HepG2 (cell line): Measurements from ENCODE around the gene KDM2B. TPM values are rescaled to one million over a fixed set of nuclear protein-coding genes. Genes with fewer than 3 reads are reported as not detected.
A peak's percentile ranks its signal among the peaks of the same experiment; 100 is the strongest.

ENCODE experiments used
- ATAC-seq: fragments of 200-7000 bp; cut with Tn5 transposase; 3 replicates; pipeline ENCODE4 v1.9.1; 2020; ENCODE audit warnings: mild to moderate bottlenecking, moderate library complexity
- BruUV-seq: library from RNA; stranded (reverse); fragments of 400-500 nt; replicated peaks from 2 replicates; lab custom pipeline; 2021; lab: Mats Ljungman, UMichigan
- CTCF ChIA-PET: fragments of 300-600 bp; formaldehyde crosslinking; extraction: SDS; loops from one replicate; lab custom pipeline; 2021; ENCODE audit warnings: low total read pairs, inconsistent platforms, low intra/inter-chr PET ratio; lab: Yijun Ruan, JAX
- POLR2A ChIA-PET: fragments of 350-600 bp; sonication (Branson Sonifier 250); formaldehyde crosslinking; loops from one replicate; lab custom pipeline; 2020; ENCODE audit warnings: antibody characterized with exemption, inconsistent platforms; lab: Yijun Ruan, JAX
- DNase-seq: peaks from one replicate; pipeline ENCODE4 v3.0.0-alpha.2; 2015; ENCODE audit warnings: low spot score
- FAIRE-seq: peaks from 3 replicates; lab custom pipeline; 2011; peaks lifted over from hg19 to GRCh38; lab: Jason Lieb, UNC
- H2AFZ ChIP-seq: one replicate; pipeline ENCODE4 v1.6.1; 2011; ENCODE audit warnings: low read length, inconsistent platforms
- H3K27ac ChIP-seq: fragments of 300-600 bp; 3 replicates; pipeline ENCODE4 v1.8.0; 2011; ENCODE audit warnings: mixed run types, mild to moderate bottlenecking, mixed read lengths, low read length, inconsistent platforms; ENCODE audit not compliant: insufficient read depth; ENCODE audit errors: extremely low read length
- H3K27me3 ChIP-seq, 2 experiments: fragments of 200-600 bp in 1 of 2; 2 replicates in 1 of 2; 3 replicates in 1 of 2; pipeline versions ENCODE4 v1.6.0 to v1.8.0; 2011; ENCODE audit warnings: low read length in 2 of 2, mild to moderate bottlenecking in 2 of 2, moderate library complexity in 2 of 2, inconsistent platforms in 1 of 2; ENCODE audit not compliant: insufficient read depth in 2 of 2, control insufficient read depth in 1 of 2
- H3K36me3 ChIP-seq, 2 experiments: fragments of 200-600 bp in 1 of 2; replicated peaks in 1 of 2; 2 replicates in 1 of 2; 3 replicates in 1 of 2; pipeline versions ENCODE4 v1.5.1 to v1.8.0; 2011; ENCODE audit warnings: low read length in 2 of 2, inconsistent platforms in 1 of 2; ENCODE audit not compliant: insufficient read depth in 2 of 2, control insufficient read depth in 1 of 2
- H3K4me1 ChIP-seq: 2 replicates; pipeline ENCODE4 v1.5.1; 2012; ENCODE audit warnings: low read length, inconsistent platforms; ENCODE audit not compliant: insufficient read depth
- H3K4me2 ChIP-seq: 2 replicates; pipeline ENCODE4 v1.6.0; 2011; ENCODE audit warnings: low read depth, low read length, inconsistent platforms
- H3K4me3 ChIP-seq, 3 experiments: fragments of 200-600 bp in 1 of 3; sonication (generic), shearing (Covaris generic) in 1 of 3; replicated peaks in 1 of 3; 2 replicates each; pipeline ENCODE4 v1.5.1; 2011 to 2016; ENCODE audit warnings: low read length in 3 of 3, inconsistent platforms in 2 of 3, low read depth in 2 of 3, mild to moderate bottlenecking in 2 of 3, control low read depth in 1 of 3, mixed read lengths in 1 of 3; ENCODE audit not compliant: insufficient read depth in 1 of 3
- H3K79me2 ChIP-seq: one replicate; pipeline ENCODE4 v1.6.1; 2011; ENCODE audit warnings: low read length, inconsistent platforms; ENCODE audit not compliant: insufficient read depth
- H3K9ac ChIP-seq: 2 replicates; pipeline ENCODE4 v1.6.0; 2011; ENCODE audit warnings: mild to moderate bottlenecking, low read depth, low read length, inconsistent platforms; ENCODE audit not compliant: insufficient read depth
- H3K9me3 ChIP-seq: 2 replicates; pipeline ENCODE4 v1.5.1; 2012; ENCODE audit warnings: mild to moderate bottlenecking, low read length
- H4K20me1 ChIP-seq: 2 replicates; pipeline ENCODE4 v1.6.0; 2011; ENCODE audit warnings: inconsistent platforms, mild to moderate bottlenecking, low read length, moderate library complexity; ENCODE audit not compliant: insufficient read depth
- GFI1 ChIP-seq: sonication (generic); formaldehyde crosslinking; IDR thresholded peaks from 2 replicates; pipeline ENCODE4 v1.5.0; 2020; ENCODE audit warnings: missing genetic modification reagents, mild to moderate bottlenecking, borderline replicate concordance
- MTA3 ChIP-seq: sonication (generic); formaldehyde crosslinking; IDR thresholded peaks from 2 replicates; pipeline ENCODE4 v1.4.0; 2020; ENCODE audit warnings: missing genetic modification reagents
- STAT6 ChIP-seq: sonication (generic); formaldehyde crosslinking; IDR thresholded peaks from 2 replicates; pipeline ENCODE4 v1.4.0; 2020; ENCODE audit warnings: missing genetic modification reagents, mild to moderate bottlenecking, borderline replicate concordance
- ZEB1 ChIP-seq: IDR thresholded peaks from 2 replicates; pipeline ENCODE4 v1.6.1; 2012; ENCODE audit warnings: mild to moderate bottlenecking, low read depth, inconsistent platforms; ENCODE audit not compliant: insufficient replicate concordance
- ZKSCAN8 ChIP-seq: IDR thresholded peaks from 2 replicates; pipeline ENCODE4 v1.6.1; 2016; ENCODE audit warnings: borderline replicate concordance, missing genetic modification reagents, missing compliant biosample characterization
- ZNF557 ChIP-seq: sonication (generic); formaldehyde crosslinking; IDR thresholded peaks from 2 replicates; pipeline ENCODE4 v1.4.0; 2020; ENCODE audit warnings: missing genetic modification reagents
- ZNF850 ChIP-seq: sonication (generic); formaldehyde crosslinking; conservative IDR thresholded peaks from 2 replicates; pipeline ENCODE4 v1.9.0; 2021; ENCODE audit warnings: mild to moderate bottlenecking, missing genetic modification reagents
- WGBS: methylation state at CpG from one replicate; pipeline ENCODE4 v1.1.6; 2017; ENCODE audit warnings: low lambda C conversion rate; 5-methylcytosine and 5-hydroxymethylcytosine counted together
- in situ Hi-C: cut with HindIII; loops from 2 replicates; pipeline ENCODE4 v1.10.0; 2017; ENCODE audit warnings: low pct_unique_long_range_greater_than_20kb; ENCODE audit not compliant: extremely low pct_ligation_motif_present
- intact Hi-C: fragments of 100-400 bp; cut with micrococcal nuclease; formaldehyde crosslinking; loops from one replicate; pipeline ENCODE4 v1.10.0; 2022; ENCODE audit not compliant: unreplicated experiment
- polyA plus RNA-seq, 8 experiments: library from polyadenylated mRNA; depleted of rRNA in 3 of 8; stranded (reverse) in 7 of 8; unstranded in 1 of 8; fragments of >200 nt; fragmentation: Illumina TruSeq in 4 of 8; extraction: Trizol in 4 of 8; gene quantifications; 2 replicates each; pipeline versions ENCODE4 v1.2.1 to v1.2.3, GENCODE V29; 2011 to 2016; ENCODE audit warnings: low read depth in 4 of 8, missing spikeins in 1 of 8, mixed read lengths in 1 of 8; ENCODE audit not compliant: insufficient read depth in 1 of 8
- total RNA-seq, 5 experiments: library from RNA; depleted of rRNA; stranded (reverse); fragments of >200 nt; fragmentation: Illumina TruSeq; extraction: Trizol; gene quantifications; 2 replicates each; pipeline ENCODE4 v1.2.3, GENCODE V29; 2016; ENCODE audit warnings: low read depth in 1 of 5
- TF ChIP-seq, protein P1 (sequence below): sonication (generic); formaldehyde crosslinking; conservative IDR thresholded peaks from 2 replicates; pipeline ENCODE4 v1.8.0; 2022; ENCODE audit warnings: low read depth, missing genetic modification reagents

The KDM2B gene
- total and polyA plus RNA-seq, 2 of the 13 experiments (the other 11 are each of a cell fraction or from before 2014, with no cell fraction given): 17.5 to 26.1 TPM

DNA sequence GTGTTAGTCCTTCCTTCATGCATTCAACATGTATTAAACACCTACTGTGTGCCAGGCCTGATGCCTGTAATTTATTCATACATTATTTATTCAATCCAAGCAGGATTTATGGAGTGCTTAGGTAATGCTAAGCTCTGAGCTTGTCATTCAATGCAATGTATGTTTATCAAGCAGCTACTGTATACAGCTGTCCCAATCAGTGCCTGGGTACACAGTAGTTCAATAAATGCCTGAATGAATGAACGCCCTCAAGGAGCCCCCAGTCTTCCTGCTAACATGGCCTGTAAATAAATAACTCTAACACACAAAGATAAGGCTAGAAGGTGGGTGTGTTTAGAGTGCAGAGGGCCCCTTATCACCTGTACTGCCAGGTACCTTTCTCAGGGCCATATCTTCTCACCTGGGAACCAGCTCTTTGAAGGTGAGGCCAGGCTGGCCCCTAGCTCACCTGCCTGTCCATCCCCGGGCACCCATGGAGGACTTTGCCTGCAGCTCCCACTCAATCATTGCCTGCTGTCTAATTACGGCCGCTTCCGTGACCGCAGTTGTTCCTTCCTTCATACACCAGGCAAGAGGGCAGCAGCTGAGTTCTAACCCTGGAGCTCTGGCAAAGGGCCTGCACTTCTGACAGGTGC is 20.0 kb upstream of the KDM2B start:
- intact Hi-C loops (no loop called here), in situ Hi-C loops (no loop called here)
- FAIRE-seq: no peak
- TF ChIP-seq GFI1 (CRISPR knock-in tag) (peak; percentile 39; the same call in 1 of the 2 replicates), MTA3 (no peak), ZKSCAN8 (peak; percentile 95), ZEB1 (peak; percentile 96)
- H3K9ac ChIP-seq: no peak overlapping the region
- no peaks in the 10 kb centered on the region for H3K9me3 ChIP-seq
- no peaks in the 10 kb centered on the region; a peak in 1 of 5 replicates for H3K27me3 ChIP-seq
- BruUV-seq: no TSS peak
- ATAC-seq: peak; percentile 26; the same call in 1 of the 3 replicates
- no peak overlapping the region for H2AFZ ChIP-seq
- 0% methylated on average over 1 of the region's 6 CpGs for WGBS
- ChIA-PET CTCF (no interaction called here), POLR2A (no interaction called here)
- no peak overlapping the region; a peak in 1 of 6 replicates for H3K4me3 ChIP-seq
- peak overlapping the region; percentile 40 for H3K4me2 ChIP-seq
- DNase-seq: no peak
- H3K36me3 ChIP-seq: no peaks in the 10 kb centered on the region
- H3K79me2 ChIP-seq: no peaks in the 10 kb centered on the region
- no peaks in the 10 kb centered on the region for H4K20me1 ChIP-seq
- H3K27ac ChIP-seq: no peak overlapping the region
- H3K4me1 ChIP-seq: peaks cover 34% of the 10 kb centered on the region

DNA sequence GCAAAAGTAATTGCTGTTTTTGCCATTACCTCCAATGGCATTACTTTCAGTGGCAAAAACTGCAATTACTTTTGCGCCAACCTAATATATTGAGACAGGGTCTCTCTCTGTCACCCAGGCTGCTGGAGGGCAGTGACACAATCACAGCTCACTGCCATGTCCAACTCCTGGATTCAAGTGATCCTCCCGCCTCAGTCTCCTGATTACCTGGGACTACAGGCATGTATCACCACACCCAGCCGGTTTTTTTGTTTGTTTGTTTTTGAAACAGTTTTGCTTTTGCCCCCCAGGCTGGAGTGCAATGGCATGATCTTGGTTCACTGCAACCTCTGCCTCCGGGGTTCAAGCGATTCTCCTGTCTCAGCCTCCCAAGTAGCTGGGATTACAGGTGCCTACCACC is 15.7 kb upstream of the KDM2B start:
- no peak overlapping the region for H2AFZ ChIP-seq
- in situ Hi-C loops: no loop called here
- ATAC-seq: no peak

More for the DNA sequence above, 15.7 kb upstream of the KDM2B start:
- Histone ChIP-seq H3K36me3 (no peaks in the 10 kb centered on the region), H3K4me1 (peaks cover 46% of the 10 kb centered on the region), H3K9me3 (no peaks in the 10 kb centered on the region), H3K27me3 (no peaks in the 10 kb centered on the region), H3K4me3 (no peak overlapping the region)
- FAIRE-seq (no peak), DNase-seq (no peak)
- POLR2A ChIA-PET: no interaction called here
- CTCF ChIA-PET: no interaction called here
- TF ChIP-seq STAT6 (no peak), ZNF850 (CRISPR knock-in tag) (no peak), ZNF557 (CRISPR knock-in tag) (no peak)
- TF ChIP-seq, protein P1, sequence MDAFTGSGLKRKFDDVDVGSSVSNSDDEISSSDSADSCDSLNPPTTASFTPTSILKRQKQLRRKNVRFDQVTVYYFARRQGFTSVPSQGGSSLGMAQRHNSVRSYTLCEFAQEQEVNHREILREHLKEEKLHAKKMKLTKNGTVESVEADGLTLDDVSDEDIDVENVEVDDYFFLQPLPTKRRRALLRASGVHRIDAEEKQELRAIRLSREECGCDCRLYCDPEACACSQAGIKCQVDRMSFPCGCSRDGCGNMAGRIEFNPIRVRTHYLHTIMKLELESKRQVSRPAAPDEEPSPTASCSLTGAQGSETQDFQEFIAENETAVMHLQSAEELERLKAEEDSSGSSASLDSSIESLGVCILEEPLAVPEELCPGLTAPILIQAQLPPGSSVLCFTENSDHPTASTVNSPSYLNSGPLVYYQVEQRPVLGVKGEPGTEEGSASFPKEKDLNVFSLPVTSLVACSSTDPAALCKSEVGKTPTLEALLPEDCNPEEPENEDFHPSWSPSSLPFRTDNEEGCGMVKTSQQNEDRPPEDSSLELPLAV: no peak
- TF ChIP-seq, all 625 proteins: peak for 0
- Histone ChIP-seq H4K20me1 (no peaks in the 10 kb centered on the region), H3K27ac (no peak overlapping the region), H3K9ac (no peak overlapping the region), H3K4me2 (no peak overlapping the region), H3K79me2 (no peaks in the 10 kb centered on the region)
- intact Hi-C loops: no loop called here
- BruUV-seq: no TSS peak
- WGBS: 88% methylated on average over 5 of the region's 5 CpGs
